Measurements from ENCODE around the gene ADRA2B.

The ADRA2B gene

DNA sequence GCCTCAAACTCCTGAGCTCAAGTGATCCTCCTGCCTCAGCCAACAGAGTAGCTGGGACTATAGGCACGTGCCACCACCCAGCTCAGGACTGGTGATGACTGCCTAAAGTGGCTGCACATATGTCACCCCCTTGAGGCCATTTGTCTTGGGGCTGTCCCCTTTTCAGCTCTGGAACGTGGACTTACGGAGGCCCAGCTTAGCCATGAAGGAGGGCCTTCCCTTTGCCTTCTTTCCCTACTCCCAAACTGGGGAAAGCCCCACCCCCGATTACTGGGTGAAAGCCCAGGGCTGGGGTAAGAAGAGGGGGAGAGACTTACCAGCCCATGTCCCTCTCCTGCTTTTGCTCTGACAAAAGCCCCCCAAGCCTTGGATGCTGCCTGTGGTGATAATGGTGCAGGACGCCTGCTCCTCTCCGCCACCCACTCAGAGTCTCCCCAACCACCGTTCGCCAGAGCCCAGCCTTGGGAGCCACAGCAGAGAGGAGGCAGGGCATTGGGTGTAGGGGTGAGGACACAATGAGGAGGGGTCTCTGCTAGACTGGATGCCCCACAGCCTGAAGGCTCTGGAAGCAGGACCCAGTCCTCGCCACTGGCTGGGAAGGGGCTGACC, 31.3 kb upstream of the ADRA2B start:
- POLR2A ChIA-PET: no interaction called here

DNA sequence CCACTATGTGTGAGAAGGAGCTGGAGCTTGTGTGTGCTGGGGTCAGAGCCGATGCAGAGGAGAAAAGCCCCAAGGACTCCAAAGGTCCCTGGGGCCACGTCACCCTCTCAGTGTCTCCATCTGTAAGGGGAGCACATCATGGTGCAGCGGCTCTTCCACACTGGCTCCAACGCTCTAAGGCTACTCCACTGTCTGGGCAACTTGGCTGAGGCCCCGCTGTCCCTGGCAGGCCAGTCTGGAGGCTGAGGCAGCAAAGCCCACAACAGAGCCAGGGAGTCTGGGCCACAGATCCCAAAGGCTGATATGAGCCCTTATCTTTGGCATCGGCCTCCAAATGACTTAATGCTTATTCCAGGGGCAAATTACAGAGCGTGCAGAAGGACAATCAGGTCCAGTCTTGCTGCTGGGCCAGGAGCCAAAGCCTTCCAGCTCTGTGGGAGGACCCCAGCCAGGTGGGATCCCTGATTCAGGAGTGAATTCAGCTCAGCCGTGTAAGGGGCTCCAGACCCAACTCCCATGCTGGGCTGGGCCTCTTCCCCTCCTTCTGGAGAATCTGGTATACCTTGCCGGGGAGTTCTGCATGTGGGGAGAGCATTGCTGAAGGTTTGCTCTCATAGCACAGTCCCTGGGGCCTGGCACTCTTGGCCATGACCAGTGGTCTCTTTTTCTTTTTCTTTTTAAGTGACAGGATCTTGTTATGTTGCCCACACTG, 30.7 kb upstream of the ADRA2B start:
- CTCF ChIA-PET: interaction anchor here (1.2 kb wide), 1 partner anchor 125 kb away, joined by 5 read pairs; no protein-coding TSS in a partner anchor
- no peak for TF ChIP-seq BHLHE40 (IDR thresholded peaks at IDR 0.05; ENCODE audit: borderline replicate concordance)
- TF ChIP-seq NFRKB (IDR thresholded peaks at IDR 0.05): no peak
- TF ChIP-seq FOXK2 (IDR thresholded peaks at IDR 0.05): no peak
- TF ChIP-seq SP1 (IDR thresholded peaks at IDR 0.05): no peak
- TF ChIP-seq SUZ12 (IDR thresholded peaks at IDR 0.05): no peak
- TF ChIP-seq TARDBP (IDR thresholded peaks at IDR 0.05): no peak
- TF ChIP-seq, protein P1, sequence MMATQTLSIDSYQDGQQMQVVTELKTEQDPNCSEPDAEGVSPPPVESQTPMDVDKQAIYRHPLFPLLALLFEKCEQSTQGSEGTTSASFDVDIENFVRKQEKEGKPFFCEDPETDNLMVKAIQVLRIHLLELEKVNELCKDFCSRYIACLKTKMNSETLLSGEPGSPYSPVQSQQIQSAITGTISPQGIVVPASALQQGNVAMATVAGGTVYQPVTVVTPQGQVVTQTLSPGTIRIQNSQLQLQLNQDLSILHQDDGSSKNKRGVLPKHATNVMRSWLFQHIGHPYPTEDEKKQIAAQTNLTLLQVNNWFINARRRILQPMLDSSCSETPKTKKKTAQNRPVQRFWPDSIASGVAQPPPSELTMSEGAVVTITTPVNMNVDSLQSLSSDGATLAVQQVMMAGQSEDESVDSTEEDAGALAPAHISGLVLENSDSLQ (IDR thresholded peaks at IDR 0.05): no peak
- TF ChIP-seq CTBP1 (IDR thresholded peaks at IDR 0.05; ENCODE audit: borderline replicate concordance): no peak
- TF ChIP-seq HDGF (IDR thresholded peaks at IDR 0.05; ENCODE audit: borderline replicate concordance): no peak
- TF ChIP-seq FOXA1 (IDR thresholded peaks at IDR 0.05): no peak
- POLR2A ChIA-PET: no interaction called here
- no peak for DNase-seq (ENCODE audit: extremely low spot score)

More for the DNA sequence above, 31.3 kb upstream of the ADRA2B start:
- CTCF ChIA-PET: interaction anchor here (0.7 to 1.2 kb wide), 4 partner anchors 8 to 125 kb away, joined by 3 to 5 read pairs (median 3); partner anchors contain the start of gene ADRA2B
- TF ChIP-seq, protein P1 (IDR thresholded peaks at IDR 0.05): no peak
- no peak for TF ChIP-seq LEF1 (IDR thresholded peaks at IDR 0.05; ENCODE audit: borderline replicate concordance)
- no peak for TF ChIP-seq TARDBP (IDR thresholded peaks at IDR 0.05)
- no peak for TF ChIP-seq HDGF (IDR thresholded peaks at IDR 0.05; ENCODE audit: borderline replicate concordance)
- TF ChIP-seq FOXM1 (IDR thresholded peaks at IDR 0.05; ENCODE audit: borderline replicate concordance): no peak
- TF ChIP-seq L3MBTL2 (conservative IDR thresholded peaks at IDR 0.05): no peak
- no peak for TF ChIP-seq ZNF384 (IDR thresholded peaks at IDR 0.05)
- TF ChIP-seq ARNT (IDR thresholded peaks at IDR 0.05): no peak
- TF ChIP-seq SUZ12 (IDR thresholded peaks at IDR 0.05): no peak
- TF ChIP-seq CTBP1 (IDR thresholded peaks at IDR 0.05; ENCODE audit: borderline replicate concordance): no peak
- no peak for TF ChIP-seq SP1 (IDR thresholded peaks at IDR 0.05)
- TF ChIP-seq NFRKB (IDR thresholded peaks at IDR 0.05): no peak
- no peak for TF ChIP-seq FOXA1 (IDR thresholded peaks at IDR 0.05)
- no peak for TF ChIP-seq ELF4 (IDR thresholded peaks at IDR 0.05)
- DNase-seq (ENCODE audit: extremely low spot score): no peak

DNA sequence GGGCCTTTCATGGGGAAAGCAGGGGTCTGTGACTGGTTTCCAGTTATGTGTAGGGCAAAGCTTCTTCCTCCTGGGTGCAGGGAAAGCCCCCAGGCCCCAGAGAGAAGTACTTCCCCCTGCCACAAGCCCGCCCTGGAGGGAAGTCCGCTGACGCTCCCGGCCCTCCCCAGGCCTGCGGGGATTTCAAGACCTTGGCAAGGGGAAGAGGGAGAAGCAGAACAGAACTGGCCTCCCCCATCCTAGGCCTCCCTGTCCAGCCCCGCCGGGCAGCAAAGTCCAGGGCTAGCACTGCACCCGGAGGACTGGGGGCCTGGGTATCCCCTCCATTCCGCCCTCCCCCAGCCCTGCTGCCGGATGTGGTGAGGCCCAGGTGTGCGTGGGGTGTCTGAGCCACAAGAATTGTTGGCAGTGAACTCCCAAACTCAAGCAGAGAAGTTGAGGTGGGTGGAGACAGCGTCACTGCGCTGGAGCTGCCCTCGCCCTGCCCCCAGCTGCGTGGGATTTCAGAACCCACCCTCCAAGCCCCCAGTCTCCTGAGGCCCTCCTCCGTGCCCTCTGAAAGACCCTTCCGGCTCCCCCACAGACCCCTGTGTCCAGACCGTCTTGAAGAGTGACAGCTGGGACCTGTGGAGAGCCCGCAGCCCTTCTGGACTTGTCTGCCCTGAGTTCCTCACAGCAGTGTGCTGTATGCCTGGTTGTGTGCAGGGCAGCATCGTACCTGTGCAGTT, 29.9 kb upstream of the ADRA2B start:
- TF ChIP-seq ARNT (IDR thresholded peaks at IDR 0.05) (no peak), LEF1 (IDR thresholded peaks at IDR 0.05; ENCODE audit: borderline replicate concordance) (no peak), SUZ12 (IDR thresholded peaks at IDR 0.05) (no peak), FOXA1 (IDR thresholded peaks at IDR 0.05) (no peak), HDGF (IDR thresholded peaks at IDR 0.05; ENCODE audit: borderline replicate concordance) (no peak), ELF4 (IDR thresholded peaks at IDR 0.05) (no peak), TARDBP (IDR thresholded peaks at IDR 0.05) (no peak), BHLHE40 (IDR thresholded peaks at IDR 0.05; ENCODE audit: borderline replicate concordance) (no peak), SP1 (IDR thresholded peaks at IDR 0.05) (no peak)
- TF ChIP-seq, protein P1 (IDR thresholded peaks at IDR 0.05): no peak
- ChIA-PET CTCF (interaction anchor here (1.2 kb wide), 1 partner anchor 124 kb away, joined by 5 read pairs; no protein-coding TSS in a partner anchor), POLR2A (no interaction called here)
- DNase-seq (ENCODE audit: extremely low spot score): no peak

DNA sequence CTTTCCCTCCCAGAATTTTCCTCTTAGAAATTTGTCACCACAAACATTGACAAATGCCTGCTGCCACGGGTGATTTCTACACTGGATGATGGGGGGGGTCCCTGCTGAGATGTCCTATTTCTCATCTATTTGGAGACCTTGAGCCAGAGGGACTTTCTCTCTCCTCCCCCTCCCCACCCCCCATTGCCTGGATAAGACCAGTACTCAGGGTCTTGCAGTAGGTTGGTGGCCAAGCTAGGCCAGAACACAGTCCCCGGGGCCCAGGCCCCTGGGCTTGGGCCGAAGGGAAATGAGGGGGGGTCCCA, 29.4 kb upstream of the ADRA2B start:
- no peak for DNase-seq (ENCODE audit: extremely low spot score)
- ChIA-PET CTCF (no interaction called here), POLR2A (no interaction called here)

More for the DNA sequence above, 29.4 kb upstream of the ADRA2B start:
- TF ChIP-seq ELF4 (IDR thresholded peaks at IDR 0.05): no peak
- TF ChIP-seq NFRKB (IDR thresholded peaks at IDR 0.05): no peak
- TF ChIP-seq, protein P1 (IDR thresholded peaks at IDR 0.05): no peak
- TF ChIP-seq SUZ12 (IDR thresholded peaks at IDR 0.05): no peak
- no peak for TF ChIP-seq BHLHE40 (IDR thresholded peaks at IDR 0.05; ENCODE audit: borderline replicate concordance)
- TF ChIP-seq FOXK2 (IDR thresholded peaks at IDR 0.05): no peak

Measured in HEK293T (cell line).